Measurements from ENCODE around the gene CIB2. TPM values are rescaled to one million over a fixed set of nuclear protein-coding genes. Genes with fewer than 3 reads are reported as not detected.
A peak's percentile ranks its signal among the peaks of the same experiment; 100 is the strongest.

The CIB2 gene
- total RNA-seq, 1 donor from 2014 or later, result 16.4 TPM

- H3K36me3 Mint-ChIP-seq (ENCODE audit: low read depth, unreplicated experiment), result peaks cover 5% of the 10 kb centered on the region
- H3K27me3 Mint-ChIP-seq (ENCODE audit: unreplicated experiment), result peaks cover 5% of the 10 kb centered on the region
- H3K9me3 Mint-ChIP-seq (ENCODE audit: unreplicated experiment), result no peaks in the 10 kb centered on the region
- no peaks in the 10 kb centered on the region for H3K4me1 Mint-ChIP-seq (ENCODE audit: unreplicated experiment)
- no peak for TF ChIP-seq CTCF (IDR thresholded peaks at IDR 0.05; ENCODE audit: unreplicated experiment)
- DNase-seq (ENCODE audit: low spot score), result no peak
- H3K4me3 Mint-ChIP-seq (ENCODE audit: unreplicated experiment), result no peak overlapping the region
- no peak overlapping the region for H3K27ac Mint-ChIP-seq (ENCODE audit: unreplicated experiment)
Measured at GRCh38 chr15:78175330-78175729, 44.1 kb upstream of the CIB2 start.

GRCh38 chr15:78174401-78174800, 43.2 kb upstream of the CIB2 start:
- peaks cover 9% of the 10 kb centered on the region for H3K36me3 Mint-ChIP-seq (ENCODE audit: low read depth, unreplicated experiment)
- H3K27me3 Mint-ChIP-seq (ENCODE audit: unreplicated experiment), result peaks cover 2% of the 10 kb centered on the region
- H3K4me1 Mint-ChIP-seq (ENCODE audit: unreplicated experiment), result no peaks in the 10 kb centered on the region
- no peak overlapping the region for H3K27ac Mint-ChIP-seq (ENCODE audit: unreplicated experiment)
- no peak overlapping the region for H3K4me3 Mint-ChIP-seq (ENCODE audit: unreplicated experiment)
- DNase-seq (ENCODE audit: low spot score), result no peak
- no peaks in the 10 kb centered on the region for H3K9me3 Mint-ChIP-seq (ENCODE audit: unreplicated experiment)
- TF ChIP-seq CTCF (IDR thresholded peaks at IDR 0.05; ENCODE audit: unreplicated experiment), result no peak

- H3K4me1 Mint-ChIP-seq (ENCODE audit: unreplicated experiment), result no peaks in the 10 kb centered on the region
- no peak overlapping the region for H3K27ac Mint-ChIP-seq (ENCODE audit: unreplicated experiment)
- H3K9me3 Mint-ChIP-seq (ENCODE audit: unreplicated experiment), result no peaks in the 10 kb centered on the region
- peak overlapping the region; percentile 1 for H3K4me3 Mint-ChIP-seq (ENCODE audit: unreplicated experiment)
- H3K27me3 Mint-ChIP-seq (ENCODE audit: unreplicated experiment), result peaks cover 2% of the 10 kb centered on the region
- peaks cover 13% of the 10 kb centered on the region for H3K36me3 Mint-ChIP-seq (ENCODE audit: low read depth, unreplicated experiment)
- no peak for DNase-seq (ENCODE audit: low spot score)
- TF ChIP-seq CTCF (IDR thresholded peaks at IDR 0.05; ENCODE audit: unreplicated experiment), result no peak
Measured at GRCh38 chr15:78171864-78172472, 40.7 kb upstream of the CIB2 start.

GRCh38 chr15:78170848-78171773, 39.9 kb upstream of the CIB2 start:
- Mint-ChIP-seq H3K9me3 (ENCODE audit: unreplicated experiment) (no peaks in the 10 kb centered on the region), H3K36me3 (ENCODE audit: low read depth, unreplicated experiment) (peaks cover 15% of the 10 kb centered on the region), H3K27ac (ENCODE audit: unreplicated experiment) (no peak overlapping the region), H3K4me1 (ENCODE audit: unreplicated experiment) (no peaks in the 10 kb centered on the region), H3K27me3 (ENCODE audit: unreplicated experiment) (peaks cover 2% of the 10 kb centered on the region), H3K4me3 (ENCODE audit: unreplicated experiment) (peak overlapping the region; percentile 59)
- DNase-seq (ENCODE audit: low spot score), result no peak
- TF ChIP-seq CTCF (IDR thresholded peaks at IDR 0.05; ENCODE audit: unreplicated experiment), result no peak

GRCh38 chr15:78168608-78169007, 37.4 kb upstream of the CIB2 start:
- H3K4me3 Mint-ChIP-seq (ENCODE audit: unreplicated experiment), result no peak overlapping the region
- peaks cover 17% of the 10 kb centered on the region for H3K36me3 Mint-ChIP-seq (ENCODE audit: low read depth, unreplicated experiment)
- H3K27ac Mint-ChIP-seq (ENCODE audit: unreplicated experiment), result no peak overlapping the region
- no peak for DNase-seq (ENCODE audit: low spot score)
- H3K4me1 Mint-ChIP-seq (ENCODE audit: unreplicated experiment), result no peaks in the 10 kb centered on the region
- H3K27me3 Mint-ChIP-seq (ENCODE audit: unreplicated experiment), result no peaks in the 10 kb centered on the region
- H3K9me3 Mint-ChIP-seq (ENCODE audit: unreplicated experiment), result no peaks in the 10 kb centered on the region
- no peak for TF ChIP-seq CTCF (IDR thresholded peaks at IDR 0.05; ENCODE audit: unreplicated experiment)
